GM19438 (cell line): Measurements from ENCODE around the gene ACOT6.
"Not testable (repeated sequence)": the region's sequence is repeated elsewhere in the genome, so short reads cannot be mapped to it uniquely, and the experiment has no call there.

Experiments used
- ATAC-seq: cut with Tn5 transposase; IDR thresholded peaks from one replicate; pipeline ENCODE4 v1.9.1; 2021; ENCODE audit warnings: low read depth; ENCODE audit not compliant: unreplicated experiment

ACOT6 gene

DNA sequence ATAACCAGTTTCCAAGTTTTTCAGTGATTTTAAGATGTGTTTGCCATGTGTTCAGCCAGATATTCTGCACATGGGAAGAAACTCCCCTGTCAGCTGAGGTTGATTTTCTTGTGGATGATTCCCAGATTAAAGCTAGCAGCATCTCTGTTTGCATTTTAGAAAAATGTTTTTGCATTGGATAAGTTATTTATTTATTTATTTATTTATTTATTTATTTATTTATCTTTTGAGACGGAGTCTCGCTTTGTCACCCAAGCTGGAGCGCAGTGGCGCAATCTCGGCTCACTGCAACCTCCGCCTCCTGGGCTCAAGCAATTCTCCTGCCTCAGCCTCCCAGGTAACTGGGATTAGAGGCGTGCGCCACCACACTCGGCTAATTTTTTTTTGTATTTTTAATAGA is 17.8 kb upstream of the ACOT6 start:
- ATAC-seq: no peak

DNA sequence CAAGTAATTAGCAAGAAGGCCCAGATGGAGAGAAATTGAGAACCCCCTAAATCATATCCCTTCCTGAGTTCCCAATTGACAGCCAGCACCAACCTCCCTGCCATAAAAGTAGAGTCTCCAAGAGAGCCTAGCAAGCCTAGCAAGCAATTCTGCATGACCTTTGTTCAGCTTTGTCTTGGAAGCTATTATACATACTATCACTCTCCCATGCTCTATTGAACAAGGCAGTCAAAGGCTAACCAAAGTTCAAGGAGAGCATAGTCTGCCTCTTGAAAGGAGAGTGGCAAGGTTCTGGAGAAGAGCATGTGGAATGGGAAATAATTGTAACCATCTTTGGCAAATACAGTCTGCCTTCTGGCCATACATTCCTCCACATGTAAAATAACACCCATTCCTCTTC is 12.8 kb upstream of the ACOT6 start:
- ATAC-seq: no peak

DNA sequence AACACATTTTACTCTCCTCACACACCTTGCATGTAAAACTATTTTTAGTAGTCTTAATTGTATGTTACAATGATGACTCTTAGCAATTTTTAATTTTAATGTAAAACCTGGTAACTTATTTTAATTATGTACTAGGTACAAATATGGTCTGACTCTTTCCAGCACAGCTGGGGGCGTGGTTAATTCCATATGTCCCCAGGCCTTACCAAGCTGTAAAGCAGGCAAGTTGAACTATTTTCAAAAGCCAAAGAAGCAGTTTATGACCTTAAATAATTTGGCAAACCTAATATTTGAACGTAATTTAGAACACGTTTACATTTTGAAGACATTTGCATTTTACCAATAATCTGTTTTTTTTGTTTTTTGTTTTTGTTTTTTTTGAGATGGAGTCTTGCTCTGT is 9.3 kb upstream of the ACOT6 start:
- no peak for ATAC-seq

DNA sequence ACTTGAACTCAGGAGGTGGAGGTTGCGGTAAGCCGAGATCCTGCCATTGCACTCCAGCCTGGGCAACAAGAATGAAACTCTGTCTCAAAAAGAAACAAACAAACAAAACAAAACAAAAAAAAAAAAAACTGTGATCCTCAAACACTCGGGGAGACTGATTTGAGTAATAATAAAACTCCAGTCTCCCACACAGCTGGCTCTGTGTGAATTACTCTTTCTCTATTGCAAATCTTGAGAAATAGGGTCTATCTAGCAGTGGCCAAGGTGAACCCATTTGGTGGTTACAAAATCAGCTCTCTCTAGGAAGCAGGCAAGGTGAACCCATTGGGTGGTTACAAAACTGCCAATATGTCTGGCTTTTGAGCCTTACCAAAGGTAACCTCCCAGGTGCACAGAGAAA is 6.0 kb upstream of the ACOT6 start:
- no peak for ATAC-seq

DNA sequence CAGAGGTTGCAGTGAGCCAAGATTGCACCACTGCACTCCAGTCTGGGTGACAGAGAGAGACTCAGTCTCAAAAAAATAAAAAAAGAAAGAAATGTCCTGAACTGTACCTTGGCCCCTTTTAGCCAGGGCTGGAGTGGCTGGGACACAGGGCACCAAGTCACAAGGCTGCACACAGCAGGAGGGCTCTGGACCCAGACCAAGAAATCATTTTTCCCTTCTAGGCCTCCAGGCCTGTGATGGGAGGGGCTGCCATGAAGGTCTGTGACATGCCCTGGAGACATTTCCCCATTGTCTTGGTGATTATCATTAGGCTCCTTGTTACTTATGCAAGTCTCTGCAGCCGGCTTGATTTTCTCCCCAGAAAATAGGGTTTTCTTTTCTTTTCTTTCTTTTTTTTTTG is 5.1 kb upstream of the ACOT6 start:
- ATAC-seq: no peak

DNA sequence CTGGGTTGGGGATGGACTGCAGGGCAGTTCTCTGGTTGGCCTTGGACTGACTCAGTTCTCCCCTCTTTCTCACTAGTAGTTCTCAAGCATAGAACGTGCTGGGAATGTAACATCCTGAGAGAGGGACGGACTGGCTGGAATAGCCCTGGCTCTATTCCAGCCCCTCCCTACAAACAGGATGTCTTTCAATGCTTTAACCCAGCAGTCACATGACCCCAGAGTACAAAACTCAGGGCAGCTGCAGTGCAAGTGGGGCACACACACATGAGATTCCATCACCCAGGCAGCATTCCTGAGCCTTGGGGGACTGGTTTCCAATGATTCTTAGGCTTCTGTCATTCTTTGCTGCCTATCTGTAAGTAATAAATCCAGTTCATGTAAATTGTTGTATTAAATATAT is 1.6 kb upstream of the ACOT6 start:
- ATAC-seq: no peak

DNA sequence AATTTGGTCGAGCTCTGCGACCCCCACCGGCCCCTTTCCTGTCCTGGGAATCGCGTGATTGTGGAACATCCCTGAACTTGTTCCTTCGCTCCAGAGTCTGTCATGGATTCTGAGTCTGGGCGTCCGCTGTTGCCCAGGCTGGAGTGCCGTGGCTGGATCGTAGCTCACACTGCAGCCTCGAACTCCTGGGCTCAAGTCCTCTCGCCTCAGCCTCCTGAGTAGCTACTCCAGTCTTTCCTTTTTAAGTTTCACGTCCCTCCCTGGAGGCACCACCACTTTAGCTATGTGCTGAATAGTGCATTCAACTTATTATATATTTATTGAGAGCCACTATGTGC is 698 bp downstream of the ACOT6 start:
- ATAC-seq: no peak

DNA sequence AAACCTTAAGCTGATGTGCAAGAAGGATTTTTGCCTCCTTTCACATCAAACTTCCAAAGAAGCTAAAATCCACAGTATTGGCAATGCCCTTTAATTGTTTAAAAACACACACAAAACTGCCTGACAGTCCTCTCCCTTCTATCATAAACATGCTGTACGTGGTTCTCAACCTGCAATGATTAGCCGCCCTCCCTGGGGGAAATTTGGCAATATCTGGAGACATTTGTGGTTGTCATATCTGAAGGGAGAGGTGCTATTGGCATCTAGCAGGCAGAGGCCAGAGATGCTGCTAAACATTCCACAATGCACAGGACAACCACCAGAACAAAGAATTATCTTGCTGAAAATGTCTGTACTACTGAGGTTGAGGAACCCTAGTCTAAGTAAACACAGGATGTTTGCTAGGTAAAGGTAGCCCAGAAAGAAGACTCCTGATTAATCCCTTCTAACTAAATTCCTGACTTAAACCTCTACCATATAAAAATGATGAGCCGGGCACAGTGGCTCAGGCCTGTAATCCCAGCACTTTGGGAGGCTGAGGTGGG is 1.2 kb downstream of the ACOT6 start:
- no peak for ATAC-seq

DNA sequence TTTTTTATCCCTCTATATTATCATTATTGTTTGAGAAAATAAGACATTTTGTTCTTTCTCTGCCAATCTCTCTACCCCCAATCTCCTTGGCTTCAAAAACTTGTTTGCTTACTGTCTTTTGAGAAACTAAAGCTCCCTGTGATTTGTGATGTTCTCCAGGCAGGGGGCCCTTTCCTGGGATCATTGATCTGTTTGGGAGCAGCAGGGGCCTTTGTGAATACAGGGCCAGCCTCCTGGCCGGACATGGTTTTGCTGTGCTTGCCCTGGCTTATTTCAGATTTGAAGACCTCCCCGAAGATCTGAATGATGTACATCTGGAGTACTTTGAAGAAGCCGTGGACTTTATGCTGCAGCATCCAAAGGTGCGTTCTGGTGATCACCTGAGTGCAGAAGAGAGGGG is 4.5 kb downstream of the ACOT6 start:
- ATAC-seq: no peak

DNA sequence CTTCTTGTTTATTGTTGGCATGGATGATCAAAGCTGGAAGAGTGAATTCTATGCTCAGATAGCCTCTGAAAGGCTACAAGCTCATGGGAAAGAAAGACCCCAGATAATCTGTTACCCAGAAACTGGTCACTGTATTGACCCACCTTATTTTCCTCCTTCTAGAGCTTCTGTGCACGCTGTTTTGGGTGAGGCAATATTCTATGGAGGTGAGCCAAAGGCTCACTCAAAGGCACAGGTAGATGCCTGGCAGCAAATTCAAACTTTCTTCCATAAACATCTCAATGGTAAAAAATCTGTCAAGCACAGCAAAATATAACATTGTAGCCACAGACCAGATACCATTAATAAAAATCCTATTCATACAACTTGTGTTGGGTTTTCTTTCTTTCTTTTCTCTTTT is 7.2 kb downstream of the ACOT6 start:
- ATAC-seq: no peak

DNA sequence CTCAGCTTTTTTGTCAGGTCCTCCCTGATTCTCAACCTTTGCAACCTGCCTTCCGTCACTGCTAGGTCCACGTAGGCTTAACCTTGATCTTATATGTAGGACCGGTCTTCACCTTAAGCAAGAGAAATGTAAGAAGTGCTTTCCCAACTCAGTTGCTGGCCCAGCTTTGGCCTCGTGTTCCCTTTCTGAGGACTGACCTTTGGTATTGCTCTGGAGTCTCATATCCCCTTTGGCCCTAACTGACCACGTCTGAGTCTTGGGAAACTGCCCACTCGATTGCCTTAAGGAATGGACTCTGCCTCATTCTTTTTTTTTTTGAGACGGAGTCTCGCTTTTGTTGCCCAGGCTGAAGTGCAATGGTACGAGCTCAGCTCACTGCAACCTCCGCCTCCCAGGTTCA is 8.0 kb downstream of the ACOT6 start:
- ATAC-seq: no peak

DNA sequence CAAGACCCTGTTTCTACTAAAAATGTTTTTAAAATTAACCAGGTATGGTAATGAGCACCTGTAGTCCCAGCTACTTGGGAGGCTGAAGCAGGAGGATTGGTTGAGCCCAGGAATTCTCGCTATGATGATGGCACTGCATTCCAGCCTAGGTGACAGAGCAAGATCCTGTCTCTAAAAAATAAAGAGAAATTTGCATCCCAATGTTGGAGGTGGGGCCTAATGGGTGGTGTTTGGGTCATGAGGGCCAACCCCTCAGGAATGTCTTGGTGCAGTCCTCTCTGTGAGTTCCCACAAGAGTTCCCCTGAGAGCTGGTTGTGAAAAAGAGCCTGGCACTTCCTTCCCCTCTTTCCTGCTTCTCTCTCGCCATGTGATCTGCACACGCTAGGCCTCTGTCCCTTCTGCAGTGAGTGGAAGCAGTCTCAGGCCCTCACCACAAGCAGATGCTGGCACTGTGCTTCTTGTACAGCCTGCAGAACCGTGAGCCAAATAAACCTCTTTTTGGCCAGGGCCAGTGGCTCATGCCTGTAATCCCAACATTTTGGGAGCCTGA is 11.3 kb downstream of the ACOT6 start:
- ATAC-seq: no peak

DNA sequence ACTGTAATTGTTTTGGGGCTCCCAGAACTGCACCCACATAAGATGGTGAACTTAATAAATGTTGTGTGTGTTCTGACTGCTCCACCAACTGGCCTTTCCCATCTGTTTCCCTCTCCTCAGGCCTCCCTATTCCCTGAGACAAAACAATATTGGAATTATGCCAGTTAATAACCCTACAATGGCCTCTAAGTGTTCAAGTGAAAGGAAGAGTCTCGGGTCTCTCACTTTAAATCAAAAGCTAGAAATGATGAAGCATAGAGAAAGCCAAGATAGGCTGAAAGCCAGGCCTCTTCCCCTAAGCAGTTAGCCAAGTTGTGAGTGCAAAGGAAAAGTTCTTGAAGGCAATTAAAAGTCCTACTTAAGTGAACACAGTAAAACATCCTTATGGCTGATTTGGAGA is 13.4 kb downstream of the ACOT6 start:
- no peak for ATAC-seq

DNA sequence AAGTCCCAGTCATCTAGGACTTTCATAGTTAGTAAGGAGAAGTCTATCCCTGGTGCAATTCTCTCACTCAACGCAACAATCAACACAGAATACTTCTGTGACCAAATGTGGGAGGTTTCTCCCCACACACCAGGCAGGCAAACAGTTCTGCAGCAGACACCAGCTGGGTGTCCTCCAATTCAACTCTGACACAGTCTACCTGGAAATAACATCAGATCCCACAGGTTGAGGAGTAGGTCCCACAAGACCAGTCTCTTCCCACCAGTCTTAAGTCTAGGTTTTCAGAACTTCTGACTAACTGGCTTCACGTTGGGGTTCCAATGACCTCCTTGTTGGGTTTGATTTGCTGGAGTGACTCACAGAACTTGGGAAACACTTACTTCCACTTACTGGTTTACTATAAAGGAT is 14.8 kb downstream of the ACOT6 start:
- no peak for ATAC-seq

DNA sequence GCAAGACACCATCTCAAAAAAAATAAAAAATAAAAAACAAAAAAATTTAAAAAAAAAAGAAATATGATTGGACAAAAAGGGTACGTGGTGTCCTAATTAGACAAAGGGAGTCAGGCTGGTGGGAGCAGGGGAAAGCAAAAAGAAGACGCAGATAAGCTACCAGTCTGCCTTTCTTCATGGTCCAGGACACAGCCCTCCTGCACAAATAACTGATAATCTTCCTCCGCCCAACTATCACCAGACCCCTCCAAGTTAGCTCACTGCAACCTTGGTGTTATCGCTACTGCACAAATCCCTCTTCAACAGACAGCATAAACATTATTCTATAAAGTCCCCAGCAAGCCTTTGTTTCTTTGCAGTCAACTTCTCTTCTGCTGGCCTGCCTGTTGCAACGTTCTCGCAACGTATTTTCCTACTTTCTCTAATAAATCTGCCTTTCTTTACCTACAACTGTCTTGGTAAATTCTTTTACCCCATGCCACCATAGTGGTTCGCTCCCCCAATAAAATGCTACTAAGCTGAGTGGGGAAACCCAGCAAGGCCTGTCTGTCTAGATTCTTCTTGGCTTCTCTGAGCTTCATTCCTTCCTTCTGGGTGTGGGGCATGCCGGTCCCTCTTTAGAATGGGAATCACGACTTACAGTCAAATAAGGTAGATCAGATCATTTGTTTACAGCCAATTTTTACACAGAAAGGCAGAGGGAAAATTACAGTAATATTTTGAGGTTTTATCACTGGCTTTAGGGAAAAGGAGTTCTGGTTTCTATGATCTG is 17.9 kb downstream of the ACOT6 start:
- no peak for ATAC-seq

DNA sequence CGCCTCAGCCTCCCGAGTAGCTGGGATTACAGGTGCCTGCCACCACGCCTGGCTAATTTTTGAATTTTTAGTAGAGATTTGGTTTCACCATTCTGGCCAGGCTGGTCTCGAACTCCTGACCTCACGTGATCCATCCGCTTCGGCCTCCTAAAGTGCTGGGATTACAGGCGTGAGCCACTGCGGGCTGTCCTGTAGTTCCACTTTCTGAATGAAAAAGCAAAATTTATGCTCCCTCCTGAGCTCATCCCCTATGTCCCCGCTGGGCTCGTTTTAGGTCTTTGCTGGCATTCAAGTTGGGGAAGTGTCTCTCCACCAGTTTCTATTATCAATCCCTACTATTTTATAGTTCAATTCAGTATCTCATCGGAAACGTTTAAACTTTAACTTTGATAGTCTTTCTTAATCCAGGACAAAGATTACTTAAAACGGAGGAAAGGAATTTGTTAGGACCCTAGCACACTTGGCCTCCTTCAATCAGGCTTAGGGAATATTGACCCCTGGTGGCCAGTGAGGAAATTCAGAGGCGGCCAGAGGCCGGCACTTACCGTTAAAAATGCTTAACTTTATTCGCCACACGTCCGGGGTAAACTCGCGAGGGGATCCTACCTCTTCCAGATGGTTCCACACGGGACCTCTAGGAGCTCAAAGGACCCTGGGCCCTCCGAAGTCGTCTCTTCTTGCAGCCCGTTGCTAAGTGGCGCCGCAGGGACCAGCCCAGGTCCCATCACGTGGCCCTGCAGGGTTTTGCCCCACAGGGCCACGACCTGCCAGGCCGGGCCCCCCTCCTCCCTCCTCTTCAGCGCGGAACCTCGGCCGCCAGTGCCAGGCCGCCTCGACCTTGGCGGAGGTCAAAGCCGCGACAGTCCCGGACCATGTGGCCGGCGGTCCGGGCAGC is 21.0 kb downstream of the ACOT6 start:
- no peak for ATAC-seq

DNA sequence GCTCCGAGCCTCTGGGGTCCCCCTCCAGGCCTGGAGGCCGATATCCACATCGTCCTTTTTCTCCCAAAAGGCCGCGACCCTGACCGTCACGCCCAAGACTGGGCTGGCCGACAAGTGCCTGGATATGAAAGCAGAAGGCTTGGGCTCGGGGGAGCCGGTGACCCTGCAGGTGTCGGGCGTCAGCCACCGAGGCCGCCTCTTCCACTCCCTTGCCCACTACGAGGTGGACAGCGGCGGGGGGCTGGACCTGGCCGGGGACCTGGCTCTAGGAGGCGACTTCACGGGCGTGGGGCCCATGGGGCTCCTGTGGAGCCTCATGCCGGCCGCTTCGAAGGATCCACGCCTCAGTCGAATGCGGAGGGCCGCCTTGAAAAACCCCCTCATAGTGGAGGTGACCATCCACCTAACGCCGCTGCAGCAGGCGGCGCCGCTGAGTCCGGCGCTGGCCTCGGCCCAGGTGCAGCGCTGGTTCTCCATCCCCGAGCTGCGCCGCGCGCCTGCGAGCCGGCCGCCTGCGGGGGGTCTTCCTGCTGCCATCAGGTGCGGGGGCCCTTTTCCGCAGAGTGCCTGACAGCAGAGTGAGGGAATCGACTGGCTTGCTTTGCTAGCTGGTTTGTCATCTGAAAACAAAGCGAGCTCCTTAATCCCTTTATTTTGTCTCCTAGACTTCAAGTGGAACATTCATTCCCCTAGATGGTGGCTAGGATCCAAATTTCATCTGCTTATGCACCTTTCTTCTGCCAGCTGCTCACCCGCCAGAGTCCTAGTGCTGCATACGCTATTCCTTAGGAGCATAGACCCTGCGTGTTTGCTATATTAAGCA is 21.9 kb downstream of the ACOT6 start:
- no peak for ATAC-seq

DNA sequence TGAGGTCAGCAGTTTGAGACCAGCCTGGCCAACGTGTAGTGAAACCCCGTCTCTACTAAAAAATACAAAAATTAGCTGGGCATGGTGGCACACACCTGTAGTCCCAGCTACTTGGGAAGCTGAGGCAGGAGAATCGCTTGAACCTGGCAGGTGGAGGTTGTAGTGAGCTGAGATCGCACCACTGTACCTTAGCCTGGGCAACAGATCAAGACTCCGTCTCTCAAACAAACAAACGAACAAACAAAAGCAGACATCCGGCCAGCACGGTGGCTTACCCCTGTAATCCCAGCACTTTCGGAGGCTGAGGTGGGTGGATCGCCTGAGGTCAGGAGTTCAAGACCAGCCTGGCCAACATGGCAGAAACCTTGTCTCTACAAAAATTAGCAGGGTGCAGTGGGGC is 24.0 kb downstream of the ACOT6 start:
- not testable (repeated sequence) for ATAC-seq

DNA sequence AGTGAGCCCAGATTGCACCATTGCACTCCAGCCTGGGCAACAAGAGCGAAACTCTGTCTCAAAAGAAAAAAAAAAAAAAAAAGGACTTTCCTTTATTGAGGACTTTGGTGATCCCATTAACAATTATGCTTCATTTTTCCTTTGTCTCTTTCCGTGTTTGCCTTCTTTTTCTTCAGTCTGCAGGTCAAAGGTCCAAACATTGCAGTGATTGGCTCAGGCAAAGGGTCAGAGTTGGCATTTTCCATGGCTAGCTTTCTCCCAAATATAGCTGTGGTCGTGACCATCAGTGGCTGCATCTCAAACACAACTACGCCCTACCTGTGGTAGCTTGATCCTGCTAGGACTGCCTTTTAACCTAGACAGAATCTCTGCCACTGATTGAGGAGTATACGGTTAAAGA is 25.5 kb downstream of the ACOT6 start:
- no peak for ATAC-seq

DNA sequence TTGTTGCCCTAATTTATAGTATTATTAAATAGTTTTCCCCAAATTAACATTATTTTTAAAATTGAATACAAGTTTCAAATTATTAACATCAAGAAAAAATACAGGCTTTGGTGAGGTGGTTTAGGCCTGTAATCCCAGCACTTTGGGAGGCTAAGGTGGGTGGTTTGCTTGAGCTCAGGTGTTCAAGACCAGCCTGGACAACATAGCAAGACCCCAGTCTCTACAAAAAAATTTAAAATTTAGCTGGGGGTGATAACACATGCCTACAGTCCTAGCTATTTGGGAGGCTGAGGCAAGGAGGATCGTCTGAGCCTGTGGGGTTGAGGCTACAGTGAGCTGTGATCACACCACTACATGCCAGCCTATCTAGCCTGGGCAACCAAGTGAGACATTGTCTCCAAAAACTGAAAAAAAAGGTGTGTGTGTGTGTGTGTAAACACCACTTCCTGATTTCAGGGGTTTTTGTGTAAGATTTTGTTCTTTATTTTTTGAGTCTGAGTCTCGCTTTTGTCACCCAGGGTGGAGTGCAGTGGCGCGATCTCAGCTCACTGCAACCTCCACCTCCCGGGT is 28.6 kb downstream of the ACOT6 start:
- no peak for ATAC-seq
